SK-N-SH (cell line): ENCODE data around the gene PLAA. TPM values are rescaled to one million over a fixed set of nuclear protein-coding genes. Genes with fewer than 3 reads are reported as not detected.

ENCODE experiments used
- CTCF ChIA-PET: fragments of 300-600, 350-600 bp; formaldehyde crosslinking; extraction: SDS; loops from one replicate; lab custom pipeline; 2021; lab: Yijun Ruan, JAX
- POLR2A ChIA-PET: fragments of 350-600 bp; sonication (Branson Sonifier 250); formaldehyde crosslinking; extraction: SDS; loops from one replicate; lab custom pipeline; 2020; ENCODE audit warnings: antibody characterized with exemption, inconsistent platforms; lab: Yijun Ruan, JAX
- DNase-seq: peaks from one replicate; pipeline ENCODE4 v3.0.0; 2012
- H2AFZ ChIP-seq: fragments of 200-600 bp; sonication (generic); 2 replicates; pipeline ENCODE4 v1.8.1; 2016; ENCODE audit warnings: antibody characterized with exemption, mild to moderate bottlenecking, low read depth
- H3F3A ChIP-seq: fragments of 200-600 bp; sonication (generic); replicated peaks from 2 replicates; pipeline ENCODE3; 2016; ENCODE audit warnings: antibody characterized with exemption, mild to moderate bottlenecking; ENCODE audit not compliant: insufficient read depth
- H3K27ac ChIP-seq, 2 experiments: fragments of 200-500 bp in 1 of 2; fragments of 200-600 bp in 1 of 2; sonication (Bioruptor generic) in 1 of 2; sonication (generic), shearing (Covaris generic) in 1 of 2; 2 replicates each; pipeline versions ENCODE4 v1.5.1 to v1.6.1; 2014 to 2016; ENCODE audit warnings: low read depth in 2 of 2, inconsistent platforms in 1 of 2, low read length in 1 of 2, mild to moderate bottlenecking in 1 of 2, mixed read lengths in 1 of 2
- H3K27me3 ChIP-seq: fragments of 200-600 bp; sonication (generic), shearing (Covaris generic); 2 replicates; pipeline ENCODE4 v1.6.1; 2016; ENCODE audit warnings: mixed run types; ENCODE audit not compliant: insufficient read depth
- H3K36me3 ChIP-seq, 2 experiments: fragments of 200-500 bp in 1 of 2; fragments of 200-600 bp in 1 of 2; sonication (Bioruptor generic) in 1 of 2; sonication (generic) in 1 of 2; replicated peaks in 1 of 2; 2 replicates each; pipeline versions ENCODE3 to v1.5.1; 2014 to 2016; ENCODE audit warnings: low read length in 1 of 2, mild to moderate bottlenecking in 1 of 2; ENCODE audit not compliant: insufficient read depth in 2 of 2, control insufficient read depth in 1 of 2
- H3K4me1 ChIP-seq, 2 experiments: fragments of 200-500 bp in 1 of 2; fragments of 200-600 bp in 1 of 2; sonication (Bioruptor generic) in 1 of 2; sonication (generic), shearing (Covaris generic) in 1 of 2; 2 replicates each; pipeline versions ENCODE4 v1.5.1 to v1.6.1; 2014 to 2016; ENCODE audit warnings: low read depth in 1 of 2, low read length in 1 of 2, mixed run types in 1 of 2; ENCODE audit not compliant: insufficient read depth in 2 of 2, control insufficient read depth in 1 of 2
- H3K4me2 ChIP-seq: fragments of 200-600 bp; sonication (generic), shearing (Covaris generic); 2 replicates; pipeline ENCODE4 v1.6.1; 2017; ENCODE audit warnings: mixed run types
- H3K4me3 ChIP-seq, 2 experiments: fragments of 200-500 bp in 1 of 2; fragments of 200-600 bp in 1 of 2; sonication (Bioruptor generic) in 1 of 2; sonication (generic), shearing (Covaris generic) in 1 of 2; 2 replicates each; pipeline versions ENCODE4 v1.5.1 to v1.8.1; 2014 to 2016; ENCODE audit warnings: low read depth in 2 of 2, inconsistent platforms in 1 of 2, low read length in 1 of 2, mild to moderate bottlenecking in 1 of 2, mixed read lengths in 1 of 2, moderate library complexity in 1 of 2
- H3K79me2 ChIP-seq: fragments of 200-600 bp; sonication (generic); 2 replicates; pipeline ENCODE4 v1.8.1; 2017; ENCODE audit warnings: mild to moderate bottlenecking; ENCODE audit not compliant: insufficient read depth
- H3K9ac ChIP-seq: fragments of 200-600 bp; sonication (generic); 2 replicates; pipeline ENCODE4 v1.6.1; 2017; ENCODE audit warnings: mixed run types
- H3K9me2 ChIP-seq: fragments of 200-600 bp; sonication (generic); 2 replicates; pipeline ENCODE4 v1.6.1; 2017; ENCODE audit warnings: mixed run types
- H3K9me3 ChIP-seq: fragments of 200-600 bp; sonication (generic); 2 replicates; pipeline ENCODE4 v1.6.1; 2017; ENCODE audit warnings: mixed run types, mild to moderate bottlenecking, moderate library complexity
- H4K20me1 ChIP-seq: fragments of 200-600 bp; sonication (generic); 2 replicates; pipeline ENCODE4 v1.6.1; 2017; ENCODE audit warnings: mild to moderate bottlenecking, mixed run types; ENCODE audit not compliant: insufficient read depth
- CHD2 ChIP-seq: fragments of 150-350 bp; IDR thresholded peaks from 2 replicates; pipeline ENCODE4 v1.6.1; 2018; ENCODE audit warnings: low read length; ENCODE audit not compliant: partially characterized antibody
- ELF1 ChIP-seq: IDR thresholded peaks from 2 replicates; pipeline ENCODE4 v1.4.0; 2012
- EP300 ChIP-seq, 2 experiments: IDR thresholded peaks; 2 replicates each; pipeline versions ENCODE4 v1.4.0 to v1.6.1; 2012; ENCODE audit warnings: borderline replicate concordance in 1 of 2, low read depth in 1 of 2, low read length in 1 of 2
- JUND ChIP-seq: IDR thresholded peaks from 2 replicates; pipeline ENCODE4 v1.4.0; 2012
- NFIC ChIP-seq: IDR thresholded peaks from 2 replicates; pipeline ENCODE4 v1.4.0; 2012; ENCODE audit warnings: borderline replicate concordance
- RFX5 ChIP-seq: IDR thresholded peaks from 2 replicates; pipeline ENCODE4 v1.6.1; 2012; ENCODE audit warnings: mild to moderate bottlenecking, improper control_type of control experiment, low read length
- TEAD4 ChIP-seq: IDR thresholded peaks from 2 replicates; pipeline ENCODE4 v1.4.0; 2012; ENCODE audit warnings: mild to moderate bottlenecking, borderline replicate concordance; ENCODE audit not compliant: insufficient read depth
- WGBS: methylation state at CpG from one replicate; pipeline ENCODE4 v1.1.6; 2017; ENCODE audit warnings: low lambda C conversion rate; 5-methylcytosine and 5-hydroxymethylcytosine counted together
- polyA plus RNA-seq, 3 experiments: library from polyadenylated mRNA; depleted of rRNA; stranded (reverse); fragments of >200 nt; gene quantifications; 2 replicates each; pipeline ENCODE4 v1.2.3, GENCODE V29; 2012
- TF ChIP-seq, protein P1 (sequence below): fragments of 150-350 bp; IDR thresholded peaks from 2 replicates; pipeline ENCODE4 v1.6.1; 2016; ENCODE audit warnings: mild to moderate bottlenecking, low read depth, low read length
- TF ChIP-seq, protein P2 (sequence below): IDR thresholded peaks from 2 replicates; pipeline ENCODE4; 2012
- TF ChIP-seq, protein P3 (sequence below): IDR thresholded peaks from 2 replicates; pipeline ENCODE4 v1.6.1; 2012; ENCODE audit warnings: mild to moderate bottlenecking, low read depth, low read length, moderate library complexity
- TF ChIP-seq, protein P4 (sequence below): fragments of 200-600 bp; sonication (generic); IDR thresholded peaks from 2 replicates; pipeline ENCODE4 v1.6.1; 2017; ENCODE audit warnings: antibody characterized with exemption, mild to moderate bottlenecking, moderate library complexity
- TF ChIP-seq, protein P5 (sequence below): IDR thresholded peaks from 2 replicates; pipeline ENCODE4 v1.4.0; 2012; ENCODE audit warnings: low read depth, borderline replicate concordance
- TF ChIP-seq, protein P6 (sequence below): IDR thresholded peaks from 2 replicates; pipeline ENCODE4 v1.4.0; 2012; ENCODE audit warnings: low read depth
- TF ChIP-seq, protein P7 (sequence below): IDR thresholded peaks from 2 replicates; pipeline ENCODE4 v1.4.0; 2012; ENCODE audit warnings: low read depth, borderline replicate concordance

The PLAA gene
- polyA plus RNA-seq, 1 of the 3 experiments (the other 2 are of a cell fraction) = 14.0 TPM

DNA sequence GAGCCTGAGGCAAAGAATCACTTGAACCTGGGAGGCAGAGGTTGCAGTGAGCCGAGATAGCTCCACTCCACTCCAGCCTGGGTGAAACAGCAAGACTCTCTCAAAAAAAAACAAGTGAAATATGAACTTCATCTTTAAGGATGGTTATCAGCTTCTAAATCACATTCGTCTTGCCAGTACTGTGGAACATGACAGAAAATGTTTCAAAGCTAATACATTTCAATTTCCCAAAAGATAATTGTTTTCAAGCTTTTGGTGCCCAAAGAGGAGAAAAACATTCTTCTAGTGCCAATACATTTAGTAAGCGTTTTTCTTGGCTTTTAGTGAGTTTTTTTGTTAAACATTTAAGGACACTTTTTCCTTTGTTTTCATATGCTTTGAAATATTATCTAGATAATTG is 4.8 kb upstream of the PLAA start:
- peaks cover 0 to 11% of the 10 kb centered on the region in 2 experiments; a peak in 2 of 4 replicates for H3K4me1 ChIP-seq
- no peak overlapping the region for H3K4me2 ChIP-seq
- DNase-seq = no peak
- no peaks in the 10 kb centered on the region for H3K9me3 ChIP-seq
- H3K9ac ChIP-seq = no peak overlapping the region
- H3K36me3 ChIP-seq = no peaks in the 10 kb centered on the region
- no peak overlapping the region for H2AFZ ChIP-seq
- peaks cover 3% of the 10 kb centered on the region; the same call in 1 of the 2 replicates for H3K79me2 ChIP-seq
- WGBS = 54% methylated on average over 3 of the region's 3 CpGs
- peaks cover 14% of the 10 kb centered on the region for H3F3A ChIP-seq
- peak overlapping the region in 1 of 2 experiments; percentile 29; a peak in 1 of 4 replicates for H3K27ac ChIP-seq
- ChIA-PET POLR2A (no interaction called here), CTCF (no interaction called here)
- no peaks in the 10 kb centered on the region for H3K9me2 ChIP-seq
- H4K20me1 ChIP-seq = no peaks in the 10 kb centered on the region
- TF ChIP-seq JUND = peak; percentile 6; the same call in 1 of the 2 replicates
- TF ChIP-seq, protein P1, sequence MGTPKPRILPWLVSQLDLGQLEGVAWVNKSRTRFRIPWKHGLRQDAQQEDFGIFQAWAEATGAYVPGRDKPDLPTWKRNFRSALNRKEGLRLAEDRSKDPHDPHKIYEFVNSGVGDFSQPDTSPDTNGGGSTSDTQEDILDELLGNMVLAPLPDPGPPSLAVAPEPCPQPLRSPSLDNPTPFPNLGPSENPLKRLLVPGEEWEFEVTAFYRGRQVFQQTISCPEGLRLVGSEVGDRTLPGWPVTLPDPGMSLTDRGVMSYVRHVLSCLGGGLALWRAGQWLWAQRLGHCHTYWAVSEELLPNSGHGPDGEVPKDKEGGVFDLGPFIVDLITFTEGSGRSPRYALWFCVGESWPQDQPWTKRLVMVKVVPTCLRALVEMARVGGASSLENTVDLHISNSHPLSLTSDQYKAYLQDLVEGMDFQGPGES = no peak
- TF ChIP-seq, protein P2, sequence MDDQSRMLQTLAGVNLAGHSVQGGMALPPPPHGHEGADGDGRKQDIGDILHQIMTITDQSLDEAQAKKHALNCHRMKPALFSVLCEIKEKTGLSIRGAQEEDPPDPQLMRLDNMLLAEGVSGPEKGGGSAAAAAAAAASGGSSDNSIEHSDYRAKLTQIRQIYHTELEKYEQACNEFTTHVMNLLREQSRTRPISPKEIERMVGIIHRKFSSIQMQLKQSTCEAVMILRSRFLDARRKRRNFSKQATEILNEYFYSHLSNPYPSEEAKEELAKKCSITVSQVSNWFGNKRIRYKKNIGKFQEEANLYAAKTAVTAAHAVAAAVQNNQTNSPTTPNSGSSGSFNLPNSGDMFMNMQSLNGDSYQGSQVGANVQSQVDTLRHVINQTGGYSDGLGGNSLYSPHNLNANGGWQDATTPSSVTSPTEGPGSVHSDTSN = peak; percentile 67
- H3K27me3 ChIP-seq = no peaks in the 10 kb centered on the region
- H3K4me3 ChIP-seq = no peak overlapping the region

DNA sequence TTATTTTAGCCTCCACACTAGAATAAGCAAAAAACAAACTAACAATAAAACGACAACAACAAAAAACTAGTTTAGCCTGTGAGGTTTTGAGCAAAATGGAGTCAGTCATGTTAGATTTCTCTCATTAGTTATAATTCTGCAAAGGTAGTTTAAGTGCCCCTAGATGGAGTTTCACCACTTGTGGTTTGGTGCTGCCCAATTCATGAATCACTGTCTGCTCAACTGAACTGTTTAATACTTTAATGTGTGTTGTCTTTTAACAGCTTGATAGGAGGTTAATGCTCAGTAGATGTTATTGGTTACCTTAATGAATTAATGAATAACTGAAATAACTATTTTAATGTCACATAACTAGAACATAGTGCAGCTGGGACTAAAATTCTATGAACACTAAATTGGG is 3.5 kb upstream of the PLAA start:
- H3K79me2 ChIP-seq = peaks cover 15% of the 10 kb centered on the region
- POLR2A ChIA-PET = no interaction called here
- no peak overlapping the region for H3K4me3 ChIP-seq
- H2AFZ ChIP-seq = no peak overlapping the region
- no peak overlapping the region for H3K27ac ChIP-seq
- H3K27me3 ChIP-seq = no peaks in the 10 kb centered on the region
- H3K4me2 ChIP-seq = no peak overlapping the region
- H3K9me3 ChIP-seq = no peaks in the 10 kb centered on the region
- CTCF ChIA-PET = no interaction called here
- 71% methylated on average over 1 of the region's 1 CpG for WGBS
- no peaks in the 10 kb centered on the region for H3K36me3 ChIP-seq
- peaks cover 0 to 13% of the 10 kb centered on the region in 2 experiments; a peak in 2 of 4 replicates for H3K4me1 ChIP-seq
- H3F3A ChIP-seq = peaks cover 9% of the 10 kb centered on the region
- no peak overlapping the region for H3K9ac ChIP-seq
- H3K9me2 ChIP-seq = no peaks in the 10 kb centered on the region
- no peaks in the 10 kb centered on the region for H4K20me1 ChIP-seq
- DNase-seq = no peak
- TF ChIP-seq, protein P3, sequence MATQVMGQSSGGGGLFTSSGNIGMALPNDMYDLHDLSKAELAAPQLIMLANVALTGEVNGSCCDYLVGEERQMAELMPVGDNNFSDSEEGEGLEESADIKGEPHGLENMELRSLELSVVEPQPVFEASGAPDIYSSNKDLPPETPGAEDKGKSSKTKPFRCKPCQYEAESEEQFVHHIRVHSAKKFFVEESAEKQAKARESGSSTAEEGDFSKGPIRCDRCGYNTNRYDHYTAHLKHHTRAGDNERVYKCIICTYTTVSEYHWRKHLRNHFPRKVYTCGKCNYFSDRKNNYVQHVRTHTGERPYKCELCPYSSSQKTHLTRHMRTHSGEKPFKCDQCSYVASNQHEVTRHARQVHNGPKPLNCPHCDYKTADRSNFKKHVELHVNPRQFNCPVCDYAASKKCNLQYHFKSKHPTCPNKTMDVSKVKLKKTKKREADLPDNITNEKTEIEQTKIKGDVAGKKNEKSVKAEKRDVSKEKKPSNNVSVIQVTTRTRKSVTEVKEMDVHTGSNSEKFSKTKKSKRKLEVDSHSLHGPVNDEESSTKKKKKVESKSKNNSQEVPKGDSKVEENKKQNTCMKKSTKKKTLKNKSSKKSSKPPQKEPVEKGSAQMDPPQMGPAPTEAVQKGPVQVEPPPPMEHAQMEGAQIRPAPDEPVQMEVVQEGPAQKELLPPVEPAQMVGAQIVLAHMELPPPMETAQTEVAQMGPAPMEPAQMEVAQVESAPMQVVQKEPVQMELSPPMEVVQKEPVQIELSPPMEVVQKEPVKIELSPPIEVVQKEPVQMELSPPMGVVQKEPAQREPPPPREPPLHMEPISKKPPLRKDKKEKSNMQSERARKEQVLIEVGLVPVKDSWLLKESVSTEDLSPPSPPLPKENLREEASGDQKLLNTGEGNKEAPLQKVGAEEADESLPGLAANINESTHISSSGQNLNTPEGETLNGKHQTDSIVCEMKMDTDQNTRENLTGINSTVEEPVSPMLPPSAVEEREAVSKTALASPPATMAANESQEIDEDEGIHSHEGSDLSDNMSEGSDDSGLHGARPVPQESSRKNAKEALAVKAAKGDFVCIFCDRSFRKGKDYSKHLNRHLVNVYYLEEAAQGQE = no peak
- TF ChIP-seq TEAD4 (no peak), RFX5 (no peak), CHD2 (no peak), ELF1 (no peak), JUND (no peak), NFIC (no peak), EP300 (IDR thresholded peaks at IDR 0.05; ENCODE audit: borderline replicate concordance in 1 of 2, low read depth in 1 of 2, low read length in 1 of 2) (no peak)
- TF ChIP-seq, protein P4, sequence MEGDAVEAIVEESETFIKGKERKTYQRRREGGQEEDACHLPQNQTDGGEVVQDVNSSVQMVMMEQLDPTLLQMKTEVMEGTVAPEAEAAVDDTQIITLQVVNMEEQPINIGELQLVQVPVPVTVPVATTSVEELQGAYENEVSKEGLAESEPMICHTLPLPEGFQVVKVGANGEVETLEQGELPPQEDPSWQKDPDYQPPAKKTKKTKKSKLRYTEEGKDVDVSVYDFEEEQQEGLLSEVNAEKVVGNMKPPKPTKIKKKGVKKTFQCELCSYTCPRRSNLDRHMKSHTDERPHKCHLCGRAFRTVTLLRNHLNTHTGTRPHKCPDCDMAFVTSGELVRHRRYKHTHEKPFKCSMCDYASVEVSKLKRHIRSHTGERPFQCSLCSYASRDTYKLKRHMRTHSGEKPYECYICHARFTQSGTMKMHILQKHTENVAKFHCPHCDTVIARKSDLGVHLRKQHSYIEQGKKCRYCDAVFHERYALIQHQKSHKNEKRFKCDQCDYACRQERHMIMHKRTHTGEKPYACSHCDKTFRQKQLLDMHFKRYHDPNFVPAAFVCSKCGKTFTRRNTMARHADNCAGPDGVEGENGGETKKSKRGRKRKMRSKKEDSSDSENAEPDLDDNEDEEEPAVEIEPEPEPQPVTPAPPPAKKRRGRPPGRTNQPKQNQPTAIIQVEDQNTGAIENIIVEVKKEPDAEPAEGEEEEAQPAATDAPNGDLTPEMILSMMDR = no peak
- TF ChIP-seq, protein P5, sequence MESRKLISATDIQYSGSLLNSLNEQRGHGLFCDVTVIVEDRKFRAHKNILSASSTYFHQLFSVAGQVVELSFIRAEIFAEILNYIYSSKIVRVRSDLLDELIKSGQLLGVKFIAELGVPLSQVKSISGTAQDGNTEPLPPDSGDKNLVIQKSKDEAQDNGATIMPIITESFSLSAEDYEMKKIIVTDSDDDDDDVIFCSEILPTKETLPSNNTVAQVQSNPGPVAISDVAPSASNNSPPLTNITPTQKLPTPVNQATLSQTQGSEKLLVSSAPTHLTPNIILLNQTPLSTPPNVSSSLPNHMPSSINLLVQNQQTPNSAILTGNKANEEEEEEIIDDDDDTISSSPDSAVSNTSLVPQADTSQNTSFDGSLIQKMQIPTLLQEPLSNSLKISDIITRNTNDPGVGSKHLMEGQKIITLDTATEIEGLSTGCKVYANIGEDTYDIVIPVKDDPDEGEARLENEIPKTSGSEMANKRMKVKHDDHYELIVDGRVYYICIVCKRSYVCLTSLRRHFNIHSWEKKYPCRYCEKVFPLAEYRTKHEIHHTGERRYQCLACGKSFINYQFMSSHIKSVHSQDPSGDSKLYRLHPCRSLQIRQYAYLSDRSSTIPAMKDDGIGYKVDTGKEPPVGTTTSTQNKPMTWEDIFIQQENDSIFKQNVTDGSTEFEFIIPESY = no peak
- TF ChIP-seq, protein P6, sequence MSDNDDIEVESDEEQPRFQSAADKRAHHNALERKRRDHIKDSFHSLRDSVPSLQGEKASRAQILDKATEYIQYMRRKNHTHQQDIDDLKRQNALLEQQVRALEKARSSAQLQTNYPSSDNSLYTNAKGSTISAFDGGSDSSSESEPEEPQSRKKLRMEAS = no peak
- TF ChIP-seq, protein P2 = no peak
- TF ChIP-seq, protein P7, sequence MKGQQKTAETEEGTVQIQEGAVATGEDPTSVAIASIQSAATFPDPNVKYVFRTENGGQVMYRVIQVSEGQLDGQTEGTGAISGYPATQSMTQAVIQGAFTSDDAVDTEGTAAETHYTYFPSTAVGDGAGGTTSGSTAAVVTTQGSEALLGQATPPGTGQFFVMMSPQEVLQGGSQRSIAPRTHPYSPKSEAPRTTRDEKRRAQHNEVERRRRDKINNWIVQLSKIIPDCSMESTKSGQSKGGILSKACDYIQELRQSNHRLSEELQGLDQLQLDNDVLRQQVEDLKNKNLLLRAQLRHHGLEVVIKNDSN = no peak
